A549 (cell line): ENCODE measurements around the gene CCDC138. TPM values are rescaled to one million over a fixed set of nuclear protein-coding genes. Genes with fewer than 3 reads are reported as not detected.

Experiments
- ATAC-seq, 2 experiments: fragments of 200-7000 bp in 1 of 2; fragments of >200 bp in 1 of 2; cut with Nextera tagmentation in 1 of 2; cut with Tn5 transposase in 1 of 2; 3 replicates each; pipeline versions ENCODE4 v1.8.0 to v1.9.1; 2018 to 2020; ENCODE audit warnings: mild to moderate bottlenecking in 1 of 2, moderate library complexity in 1 of 2
- CTCF ChIA-PET: fragments of 300-600 bp; sonication (Branson Sonifier 250); formaldehyde crosslinking; extraction: SDS; loops from one replicate; lab custom pipeline; 2021; ENCODE audit warnings: antibody characterized with exemption, inconsistent platforms; lab: Yijun Ruan, JAX
- POLR2A ChIA-PET: fragments of 350-600 bp; formaldehyde crosslinking; extraction: SDS; loops from one replicate; lab custom pipeline; 2021; ENCODE audit warnings: antibody characterized with exemption, inconsistent platforms; lab: Yijun Ruan, JAX
- DNase-seq, 2 experiments: peaks; one replicate each; pipeline versions ENCODE4 v3.0.0 to v3.0.0-alpha.2; 2011 to 2016; ENCODE audit warnings: low read depth in 1 of 2, low spot score in 1 of 2
- FAIRE-seq: peaks from 2 replicates; lab custom pipeline; 2011; peaks lifted over from hg19 to GRCh38; lab: Jason Lieb, UNC
- H3K27ac ChIP-seq, 2 experiments: fragments of >200 bp; sonication (Bioruptor Twin); formaldehyde crosslinking; 3 replicates each; pipeline ENCODE4 v1.5.1; 2016 to 2017
- H3K4me1 ChIP-seq: fragments of >200 bp; sonication (Bioruptor Twin); formaldehyde crosslinking; 3 replicates; pipeline ENCODE4 v1.6.1; 2016
- H3K4me2 ChIP-seq: fragments of >200 bp; sonication (Bioruptor Twin); formaldehyde crosslinking; 3 replicates; pipeline ENCODE4 v1.6.1; 2016
- H3K4me3 ChIP-seq: fragments of >200 bp; sonication (Bioruptor Twin); formaldehyde crosslinking; 3 replicates; pipeline ENCODE4 v1.5.1; 2016
- H3K9me3 ChIP-seq: fragments of >200 bp; sonication (Bioruptor Twin); formaldehyde crosslinking; 3 replicates; pipeline ENCODE4 v1.6.1; 2016
- CBX2 ChIP-seq: fragments of 200-600 bp; sonication (generic); IDR thresholded peaks from 2 replicates; pipeline ENCODE4 v1.6.1; 2016; ENCODE audit warnings: low read depth, mild to moderate bottlenecking, borderline replicate concordance
- CEBPB ChIP-seq, 2 experiments: fragments of >200 bp in 1 of 2; sonication (Bioruptor Twin) in 1 of 2; formaldehyde crosslinking in 1 of 2; IDR thresholded peaks; 2 replicates each; pipeline ENCODE4 v1.6.1; 2012 to 2016
- CHD2 ChIP-seq: fragments of 150-350 bp; IDR thresholded peaks from 2 replicates; pipeline ENCODE4 v1.6.1; 2014; ENCODE audit warnings: low read length; ENCODE audit not compliant: partially characterized antibody
- EHMT2 ChIP-seq: fragments of 200-600 bp; sonication (generic); IDR thresholded peaks from 2 replicates; pipeline ENCODE4 v1.6.1; 2016; ENCODE audit warnings: antibody characterized with exemption, low read depth, mild to moderate bottlenecking, moderate library complexity
- HDAC2 ChIP-seq: fragments of 200-600 bp; sonication (generic); IDR thresholded peaks from 2 replicates; pipeline ENCODE4 v1.6.1; 2016
- HOXA7 ChIP-seq: fragments of 250-450 bp; sonication (Bioruptor Pico); IDR thresholded peaks from 2 replicates; pipeline ENCODE4 v1.5.0; 2020; ENCODE audit warnings: mild to moderate bottlenecking, moderate library complexity
- JUN ChIP-seq, 2 experiments: fragments of >200 bp; sonication (Bioruptor Twin); formaldehyde crosslinking; IDR thresholded peaks; 2 replicates in 1 of 2; 3 replicates in 1 of 2; pipeline ENCODE4 v1.6.1; 2016 to 2017
- JUNB ChIP-seq: fragments of >200 bp; sonication (Bioruptor Twin); formaldehyde crosslinking; IDR thresholded peaks from 2 replicates; pipeline ENCODE4 v1.6.1; 2016
- NFE2L2 ChIP-seq: fragments of 150-350 bp; conservative IDR thresholded peaks from 2 replicates; pipeline ENCODE4 v1.6.1; 2014; ENCODE audit warnings: low read length
- NPAS2 ChIP-seq: fragments of 250-450 bp; sonication (Bioruptor Pico); IDR thresholded peaks from 2 replicates; pipeline ENCODE4 v1.8.0; 2022; ENCODE audit warnings: mild to moderate bottlenecking, moderate library complexity, borderline replicate concordance
- POLR2A ChIP-seq: IDR thresholded peaks from 2 replicates; pipeline ENCODE4 v1.6.1; 2012; ENCODE audit warnings: mild to moderate bottlenecking, low read length
- RAD21 ChIP-seq, 2 experiments: fragments of >200 bp in 1 of 2; sonication (Bioruptor Twin) in 1 of 2; formaldehyde crosslinking in 1 of 2; IDR thresholded peaks in 1 of 2; conservative IDR thresholded peaks in 1 of 2; 2 replicates in 1 of 2; 3 replicates in 1 of 2; pipeline ENCODE4 v1.6.1; 2012 to 2018; ENCODE audit warnings: inconsistent platforms in 1 of 2
- RARB ChIP-seq: fragments of 250-450 bp; sonication (Bioruptor Pico); IDR thresholded peaks from 2 replicates; pipeline ENCODE4 v1.8.0; 2021; ENCODE audit warnings: mild to moderate bottlenecking, moderate library complexity
- RCOR1 ChIP-seq: fragments of 150-350 bp; IDR thresholded peaks from 2 replicates; pipeline ENCODE4 v1.6.1; 2014; ENCODE audit warnings: antibody characterized with exemption, low read length, low read depth
- SMC3 ChIP-seq: fragments of >200 bp; sonication (Bioruptor Twin); formaldehyde crosslinking; IDR thresholded peaks from 3 replicates; pipeline ENCODE4 v1.6.1; 2018; ENCODE audit warnings: inconsistent platforms
- SREBF2 ChIP-seq: fragments of 450-650 bp; IDR thresholded peaks from 2 replicates; pipeline ENCODE4 v1.6.1; 2014; ENCODE audit warnings: mild to moderate bottlenecking, moderate library complexity
- ZFP36 ChIP-seq: fragments of 450-650 bp; IDR thresholded peaks from 2 replicates; pipeline ENCODE4 v1.6.1; 2014; ENCODE audit warnings: borderline replicate concordance; ENCODE audit not compliant: partially characterized antibody
- ZNF302 ChIP-seq: fragments of 250-450 bp; sonication (Bioruptor Pico); IDR thresholded peaks from 2 replicates; pipeline ENCODE4 v1.9.0; 2021; ENCODE audit warnings: inconsistent platforms, mild to moderate bottlenecking, moderate library complexity
- WGBS: methylation state at CpG from one replicate; pipeline ENCODE4 v1.1.6; 2017; ENCODE audit errors: missing lambda C conversion rate; 5-methylcytosine and 5-hydroxymethylcytosine counted together
- polyA plus RNA-seq, 4 experiments: library from polyadenylated mRNA; depleted of rRNA in 3 of 4; stranded (reverse); fragments of >200 nt; fragmentation: RNase III in 1 of 4; extraction: RNeasy Plus Mini Kit Qiagen cat#74134 plus additional on column Dnase treatment in 1 of 4; gene quantifications; 2 replicates in 3 of 4; 3 replicates in 1 of 4; pipeline ENCODE4 v1.2.3, GENCODE V29; 2011 to 2017
- TF ChIP-seq, protein P1 (sequence below): fragments of >200 bp; sonication (Bioruptor Twin); formaldehyde crosslinking; IDR thresholded peaks from 2 replicates; pipeline ENCODE4 v1.6.1; 2016
- TF ChIP-seq, protein P2 (sequence below): IDR thresholded peaks from 2 replicates; pipeline ENCODE4 v1.6.1; 2012
- TF ChIP-seq, protein P3 (sequence below): fragments of 150-350 bp; IDR thresholded peaks from 2 replicates; pipeline ENCODE4 v1.6.1; 2014; ENCODE audit warnings: low read depth, mild to moderate bottlenecking, low read length
- TF ChIP-seq, protein P4 (sequence below): fragments of 200-600 bp; sonication (generic); IDR thresholded peaks from 2 replicates; pipeline ENCODE4 v1.6.1; 2016; ENCODE audit warnings: antibody characterized with exemption, mild to moderate bottlenecking, moderate library complexity

The CCDC138 gene
- polyA plus RNA-seq, 2 of the 4 experiments (the other 2 are of a cell fraction): 9.7 to 13.0 TPM

DNA sequence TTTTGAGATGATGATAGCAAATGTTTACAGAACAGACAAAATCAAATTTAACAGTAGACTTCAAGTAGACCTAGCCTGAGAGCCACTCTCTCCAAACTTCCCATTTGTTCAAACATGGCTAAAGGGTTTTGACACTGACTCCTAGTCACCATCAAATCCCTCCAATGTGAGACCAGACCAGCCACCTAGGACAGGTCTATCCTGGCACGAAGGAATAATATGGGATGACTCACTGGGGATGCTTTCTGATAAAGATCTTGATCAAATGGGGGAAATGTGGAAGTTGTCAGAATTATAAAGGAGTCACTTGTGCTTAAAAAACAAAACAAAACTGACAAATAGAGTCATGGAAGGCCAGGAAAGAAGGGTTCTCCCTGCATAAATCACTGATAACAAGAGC, 106.7 kb downstream of the CCDC138 start:
- ATAC-seq (no peak), FAIRE-seq (no peak), DNase-seq (no peak)
- no peak overlapping the region for H3K4me3 ChIP-seq
- peaks cover 12% of the 10 kb centered on the region; the same call in 2 of the 3 replicates for H3K9me3 ChIP-seq
- no peak overlapping the region for H3K27ac ChIP-seq
- TF ChIP-seq RAD21 (conservative IDR thresholded peaks at IDR 0.05 in 1 of 2, IDR thresholded peaks at IDR 0.05 in 1 of 2) (no peak), EHMT2 (no peak), ZNF302 (CRISPR knock-in tag) (no peak), HOXA7 (CRISPR knock-in tag) (no peak), RCOR1 (no peak), SREBF2 (no peak), POLR2A (no peak), RARB (CRISPR knock-in tag) (no peak), JUNB (no peak), SMC3 (no peak), NPAS2 (CRISPR knock-in tag) (no peak), CHD2 (no peak), HDAC2 (no peak), NFE2L2 (no peak), CBX2 (no peak), ZFP36 (no peak)
- TF ChIP-seq, protein P1, sequence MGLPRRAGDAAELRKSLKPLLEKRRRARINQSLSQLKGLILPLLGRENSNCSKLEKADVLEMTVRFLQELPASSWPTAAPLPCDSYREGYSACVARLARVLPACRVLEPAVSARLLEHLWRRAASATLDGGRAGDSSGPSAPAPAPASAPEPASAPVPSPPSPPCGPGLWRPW: no peak
- TF ChIP-seq, protein P2, sequence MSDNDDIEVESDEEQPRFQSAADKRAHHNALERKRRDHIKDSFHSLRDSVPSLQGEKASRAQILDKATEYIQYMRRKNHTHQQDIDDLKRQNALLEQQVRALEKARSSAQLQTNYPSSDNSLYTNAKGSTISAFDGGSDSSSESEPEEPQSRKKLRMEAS: no peak
- H3K4me2 ChIP-seq: no peak overlapping the region
- no peaks in the 10 kb centered on the region for H3K4me1 ChIP-seq
- ChIA-PET CTCF (interaction anchor here (1.2 kb wide), 1 partner anchor 12 kb away, joined by 3 read pairs; no protein-coding TSS in a partner anchor), POLR2A (no interaction called here)
- WGBS: 50% methylated on average over 1 of the region's 1 CpG

DNA sequence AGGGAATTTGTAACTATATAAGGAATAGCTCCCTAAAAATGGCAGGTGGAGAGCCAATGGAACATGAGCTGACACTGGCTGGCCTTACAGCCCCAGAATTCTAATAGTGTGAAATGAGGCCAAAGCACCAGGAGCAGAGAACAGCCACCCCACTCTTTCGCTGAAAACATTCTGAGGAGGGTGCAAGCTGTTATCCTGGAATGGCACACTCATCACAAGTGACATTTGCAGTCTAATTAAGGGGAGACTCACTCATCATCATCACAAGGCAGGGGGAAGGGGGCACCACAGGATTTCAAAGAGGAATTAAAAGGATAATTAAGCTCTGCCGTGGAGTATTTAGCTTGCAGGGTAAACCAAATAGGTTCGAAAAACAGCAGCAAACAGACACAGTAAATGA, 108.2 kb downstream of the CCDC138 start:
- Histone ChIP-seq H3K4me2 (no peak overlapping the region), H3K4me3 (no peak overlapping the region), H3K9me3 (peaks cover 7% of the 10 kb centered on the region; the same call in 2 of the 3 replicates), H3K27ac (no peak overlapping the region), H3K4me1 (no peaks in the 10 kb centered on the region)
- FAIRE-seq (no peak), DNase-seq (no peak), ATAC-seq (no peak)
- CTCF ChIA-PET: interaction anchor here (0.5 to 1.2 kb wide), 3 partner anchors 10 to 544 kb away, joined by 3 to 4 read pairs (median 3); no protein-coding TSS in a partner anchor
- POLR2A ChIA-PET: no interaction called here
- WGBS: 83% methylated on average over 3 of the region's 3 CpGs
- TF ChIP-seq, protein P3, sequence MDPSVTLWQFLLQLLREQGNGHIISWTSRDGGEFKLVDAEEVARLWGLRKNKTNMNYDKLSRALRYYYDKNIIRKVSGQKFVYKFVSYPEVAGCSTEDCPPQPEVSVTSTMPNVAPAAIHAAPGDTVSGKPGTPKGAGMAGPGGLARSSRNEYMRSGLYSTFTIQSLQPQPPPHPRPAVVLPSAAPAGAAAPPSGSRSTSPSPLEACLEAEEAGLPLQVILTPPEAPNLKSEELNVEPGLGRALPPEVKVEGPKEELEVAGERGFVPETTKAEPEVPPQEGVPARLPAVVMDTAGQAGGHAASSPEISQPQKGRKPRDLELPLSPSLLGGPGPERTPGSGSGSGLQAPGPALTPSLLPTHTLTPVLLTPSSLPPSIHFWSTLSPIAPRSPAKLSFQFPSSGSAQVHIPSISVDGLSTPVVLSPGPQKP: no peak

DNA sequence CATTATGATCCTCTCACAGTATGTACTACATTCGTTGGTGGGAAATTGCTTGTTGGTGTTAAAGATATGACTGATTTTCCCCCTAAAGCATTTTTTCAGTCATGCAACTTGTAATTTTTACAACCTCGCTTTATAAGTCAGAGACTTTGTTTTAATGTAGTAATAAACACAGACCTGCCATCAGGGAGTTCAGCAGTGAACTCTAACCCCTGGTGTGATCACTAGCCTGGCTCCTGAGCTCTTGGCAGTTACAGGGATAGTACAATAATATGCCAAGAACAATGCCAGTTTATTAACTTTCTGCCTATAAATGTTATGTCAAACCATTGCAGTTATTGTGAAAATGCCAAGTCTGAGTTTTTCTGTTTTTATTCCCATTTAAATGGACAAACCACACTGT, 108.6 kb downstream of the CCDC138 start:
- Histone ChIP-seq H3K27ac (no peak overlapping the region), H3K4me3 (no peak overlapping the region), H3K4me1 (no peaks in the 10 kb centered on the region), H3K4me2 (no peak overlapping the region), H3K9me3 (peaks cover 3% of the 10 kb centered on the region; the same call in 1 of the 3 replicates)
- no peak for ATAC-seq
- DNase-seq: no peak
- WGBS: 91% methylated on average over 2 of the region's 2 CpGs
- FAIRE-seq: no peak
- TF ChIP-seq NPAS2 (CRISPR knock-in tag) (no peak), JUN (IDR thresholded peaks at IDR 0.05) (no peak), CEBPB (IDR thresholded peaks at IDR 0.05) (no peak), POLR2A (no peak)
- TF ChIP-seq, protein P4, sequence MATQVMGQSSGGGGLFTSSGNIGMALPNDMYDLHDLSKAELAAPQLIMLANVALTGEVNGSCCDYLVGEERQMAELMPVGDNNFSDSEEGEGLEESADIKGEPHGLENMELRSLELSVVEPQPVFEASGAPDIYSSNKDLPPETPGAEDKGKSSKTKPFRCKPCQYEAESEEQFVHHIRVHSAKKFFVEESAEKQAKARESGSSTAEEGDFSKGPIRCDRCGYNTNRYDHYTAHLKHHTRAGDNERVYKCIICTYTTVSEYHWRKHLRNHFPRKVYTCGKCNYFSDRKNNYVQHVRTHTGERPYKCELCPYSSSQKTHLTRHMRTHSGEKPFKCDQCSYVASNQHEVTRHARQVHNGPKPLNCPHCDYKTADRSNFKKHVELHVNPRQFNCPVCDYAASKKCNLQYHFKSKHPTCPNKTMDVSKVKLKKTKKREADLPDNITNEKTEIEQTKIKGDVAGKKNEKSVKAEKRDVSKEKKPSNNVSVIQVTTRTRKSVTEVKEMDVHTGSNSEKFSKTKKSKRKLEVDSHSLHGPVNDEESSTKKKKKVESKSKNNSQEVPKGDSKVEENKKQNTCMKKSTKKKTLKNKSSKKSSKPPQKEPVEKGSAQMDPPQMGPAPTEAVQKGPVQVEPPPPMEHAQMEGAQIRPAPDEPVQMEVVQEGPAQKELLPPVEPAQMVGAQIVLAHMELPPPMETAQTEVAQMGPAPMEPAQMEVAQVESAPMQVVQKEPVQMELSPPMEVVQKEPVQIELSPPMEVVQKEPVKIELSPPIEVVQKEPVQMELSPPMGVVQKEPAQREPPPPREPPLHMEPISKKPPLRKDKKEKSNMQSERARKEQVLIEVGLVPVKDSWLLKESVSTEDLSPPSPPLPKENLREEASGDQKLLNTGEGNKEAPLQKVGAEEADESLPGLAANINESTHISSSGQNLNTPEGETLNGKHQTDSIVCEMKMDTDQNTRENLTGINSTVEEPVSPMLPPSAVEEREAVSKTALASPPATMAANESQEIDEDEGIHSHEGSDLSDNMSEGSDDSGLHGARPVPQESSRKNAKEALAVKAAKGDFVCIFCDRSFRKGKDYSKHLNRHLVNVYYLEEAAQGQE: no peak
- POLR2A ChIA-PET: no interaction called here
- CTCF ChIA-PET: no interaction called here
